Measurements from ENCODE around the gene PHOX2A.

PHOX2A gene

GRCh38 chr11:72247584-72247983, 3.6 kb upstream of the PHOX2A start:
- no peak for DNase-seq

- DNase-seq = no peak
Observed at GRCh38 chr11:72245263-72245816, 1.4 kb upstream of the PHOX2A start.

GRCh38 chr11:72244361-72245262, 636 bp upstream of the PHOX2A start:
- DNase-seq = no peak

DNA sequence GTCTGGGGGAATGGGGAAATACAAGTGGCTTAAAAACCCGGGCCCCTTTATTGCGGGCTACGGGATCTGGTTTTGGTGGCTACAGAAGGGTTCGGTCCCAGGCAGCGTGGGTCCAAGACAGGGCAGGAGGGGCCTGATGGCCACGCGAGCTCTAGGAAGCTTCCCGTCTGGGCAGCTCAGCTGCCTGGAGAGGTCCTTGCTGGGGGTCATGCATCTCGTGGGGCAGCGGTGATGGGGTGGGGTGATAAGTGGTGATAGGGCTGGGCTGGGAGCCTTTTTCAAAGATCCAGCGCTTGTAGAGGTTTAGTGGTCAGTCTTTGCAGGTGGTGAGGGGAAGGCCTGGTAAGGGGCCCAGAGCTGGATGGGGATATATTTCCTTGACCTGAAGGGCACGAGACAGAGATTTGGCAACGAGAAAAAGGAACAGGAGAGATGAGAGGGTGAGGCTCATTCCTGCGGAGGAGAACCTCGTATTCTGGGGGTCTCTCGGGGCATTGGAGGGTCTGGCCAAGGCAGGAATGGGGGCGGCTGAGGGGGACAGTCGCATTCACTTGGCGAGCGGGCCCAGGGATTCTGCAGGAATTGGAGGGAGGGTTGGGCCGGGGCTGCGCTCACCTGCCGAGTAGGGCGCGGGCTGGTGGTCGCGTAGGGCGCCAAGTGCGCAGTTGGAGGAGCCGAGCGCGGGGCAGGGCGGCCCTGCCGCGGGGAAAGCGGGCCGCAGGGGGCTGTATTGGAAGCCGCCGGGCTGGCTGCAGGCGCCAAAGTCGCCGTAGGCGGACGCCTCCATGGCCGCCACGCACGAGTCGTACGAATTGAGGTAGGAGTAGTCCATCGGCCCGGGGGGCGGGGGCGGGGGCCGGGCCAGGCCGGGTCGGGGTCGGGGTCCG, 560 bp downstream of the PHOX2A start:
- no peak for DNase-seq

DNA sequence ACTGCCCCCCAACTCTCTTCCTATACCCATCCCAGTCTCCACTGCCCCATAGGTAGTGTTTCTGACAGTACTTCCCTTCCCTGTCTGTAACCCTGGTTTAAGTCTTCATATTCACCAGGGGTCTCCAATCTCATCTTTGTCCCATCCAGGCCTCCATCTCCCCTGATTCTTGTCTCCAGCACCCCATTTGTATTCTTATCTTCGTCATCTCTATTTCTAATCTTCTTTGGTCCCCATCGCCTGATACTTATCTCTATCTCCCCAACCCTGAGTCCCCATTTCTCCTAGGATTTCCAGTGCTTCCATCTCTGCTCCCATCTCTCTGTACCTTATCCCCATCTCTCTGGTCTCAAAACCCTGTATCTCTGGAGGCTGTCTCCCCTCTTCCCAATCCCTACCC, 1.8 kb downstream of the PHOX2A start:
- no peak for DNase-seq

- no peak for DNase-seq
Observed at GRCh38 chr11:72241291-72241781, 2.6 kb downstream of the PHOX2A start.

DNA sequence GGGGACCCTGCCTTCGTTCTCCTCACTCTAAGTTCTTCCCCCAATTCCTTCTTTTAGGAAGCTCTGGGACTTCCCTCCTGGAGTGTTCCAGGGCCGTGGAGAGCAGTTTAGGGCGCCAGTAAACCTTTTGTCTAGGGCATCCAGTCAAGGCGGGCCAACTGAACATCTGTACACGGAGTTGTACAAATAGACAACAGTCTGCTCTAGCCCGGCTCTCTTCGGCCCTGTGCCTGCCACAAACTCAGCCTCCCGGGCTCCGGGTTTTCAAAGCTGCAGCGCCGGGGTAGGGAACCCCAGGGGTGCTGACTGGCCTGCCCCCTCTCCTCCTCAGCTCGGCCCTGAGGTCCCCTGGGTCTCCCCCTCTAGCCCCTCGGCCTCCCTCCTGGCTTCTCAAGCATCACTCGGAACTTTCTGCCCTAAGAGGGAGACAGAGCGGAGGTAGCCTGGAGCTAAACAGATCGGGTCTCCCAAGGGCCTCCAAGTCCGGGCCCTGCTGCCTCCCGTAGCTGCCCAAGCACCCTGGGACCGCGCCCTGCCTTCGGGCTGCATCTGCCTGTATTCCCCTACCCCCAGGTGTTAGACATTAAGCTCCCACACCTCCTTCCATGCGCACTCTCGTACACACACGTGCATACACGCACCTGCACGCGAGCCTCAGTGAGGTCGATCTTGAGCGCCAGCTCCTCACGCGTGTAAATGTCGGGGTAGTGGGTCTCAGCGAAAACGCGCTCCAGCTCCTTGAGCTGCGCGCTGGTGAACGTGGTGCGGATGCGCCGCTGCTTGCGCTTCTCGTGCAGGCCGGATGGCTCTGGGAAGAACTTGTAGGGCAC, 3.3 kb downstream of the PHOX2A start:
- DNase-seq = no peak

DNA sequence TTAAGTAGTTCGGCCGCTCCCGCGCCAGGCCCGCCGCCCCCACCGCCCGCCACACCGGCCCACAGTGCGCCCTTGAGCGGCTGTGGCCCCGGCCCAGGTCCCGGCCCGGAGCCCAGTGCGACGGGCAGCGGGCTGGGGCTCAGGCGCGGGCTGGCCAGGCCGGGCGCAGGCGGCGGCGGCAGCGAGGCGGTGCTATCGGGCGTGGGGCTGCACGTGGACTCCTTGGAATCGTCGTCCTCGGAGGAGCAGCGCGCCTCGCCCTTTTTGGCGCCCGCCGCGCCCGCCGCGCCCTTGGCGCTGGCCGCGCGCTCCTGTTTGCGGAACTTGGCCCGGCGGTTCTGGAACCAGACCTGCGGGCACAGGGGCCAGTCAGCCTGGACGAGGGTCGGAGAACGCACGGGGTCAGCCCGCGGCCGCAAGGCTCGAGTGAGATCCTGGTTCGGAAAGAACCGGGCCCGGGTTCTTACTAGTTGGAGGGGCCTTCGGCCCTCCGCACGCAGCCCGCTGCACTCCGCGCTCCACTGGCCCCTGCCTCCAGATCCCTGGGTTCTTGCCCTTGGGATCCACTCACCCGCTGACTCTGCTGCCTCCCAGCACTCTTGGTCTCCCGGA, 4.0 kb downstream of the PHOX2A start:
- DNase-seq = no peak

- DNase-seq = no peak
Observed at GRCh38 chr11:72239313-72239848, 4.6 kb downstream of the PHOX2A start.

- no peak for DNase-seq
Observed at GRCh38 chr11:72238492-72239312, 5.3 kb downstream of the PHOX2A start.

DNA sequence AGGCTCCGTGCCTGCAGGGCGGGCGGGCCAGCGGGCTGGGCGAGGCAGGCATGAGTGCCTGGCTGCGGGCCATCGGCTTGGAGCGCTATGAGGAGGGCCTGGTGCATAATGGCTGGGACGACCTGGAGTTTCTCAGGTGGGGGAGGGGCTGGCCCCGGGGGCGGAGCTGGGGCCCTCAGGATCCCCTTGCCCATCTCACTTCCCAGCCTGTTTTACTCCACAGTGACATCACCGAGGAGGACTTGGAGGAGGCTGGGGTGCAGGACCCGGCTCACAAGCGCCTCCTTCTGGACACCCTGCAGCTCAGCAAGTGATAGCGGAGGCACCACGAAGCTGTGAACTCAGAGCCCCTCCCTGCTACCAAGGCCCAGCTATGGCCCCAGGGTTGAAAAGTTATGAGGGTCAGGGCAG, 5.9 kb downstream of the PHOX2A start:
- no peak for DNase-seq

DNA sequence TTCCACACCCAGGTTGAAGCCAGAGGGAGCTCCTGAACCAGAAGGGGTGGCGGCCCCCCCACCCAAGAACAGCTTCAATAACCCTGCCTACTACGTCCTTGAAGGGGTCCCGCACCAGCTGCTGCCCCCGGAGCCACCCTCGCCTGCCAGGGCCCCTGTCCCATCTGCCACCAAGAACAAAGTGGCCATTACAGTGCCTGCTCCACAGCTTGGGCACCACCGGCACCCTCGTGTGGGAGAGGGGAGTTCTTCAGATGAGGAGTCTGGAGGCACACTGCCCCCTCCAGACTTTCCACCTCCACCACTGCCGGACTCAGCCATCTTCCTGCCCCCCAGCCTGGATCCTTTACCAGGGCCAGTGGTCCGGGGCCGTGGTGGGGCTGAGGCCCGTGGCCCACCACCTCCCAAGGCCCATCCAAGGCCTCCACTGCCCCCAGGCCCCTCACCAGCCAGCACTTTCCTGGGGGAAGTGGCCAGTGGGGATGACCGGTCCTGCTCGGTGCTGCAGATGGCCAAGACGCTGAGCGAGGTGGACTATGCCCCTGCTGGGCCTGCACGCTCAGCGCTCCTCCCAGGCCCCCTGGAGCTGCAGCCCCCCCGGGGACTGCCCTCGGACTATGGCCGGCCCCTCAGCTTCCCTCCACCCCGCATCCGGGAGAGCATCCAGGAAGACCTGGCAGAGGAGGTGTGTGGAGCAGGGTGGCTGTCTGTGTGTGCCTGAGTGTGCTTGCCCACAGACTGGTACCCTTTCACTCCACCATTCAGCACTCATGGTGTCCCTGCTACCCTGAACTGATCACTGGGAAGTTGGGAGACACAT, 6.7 kb downstream of the PHOX2A start:
- no peak for DNase-seq

DNA sequence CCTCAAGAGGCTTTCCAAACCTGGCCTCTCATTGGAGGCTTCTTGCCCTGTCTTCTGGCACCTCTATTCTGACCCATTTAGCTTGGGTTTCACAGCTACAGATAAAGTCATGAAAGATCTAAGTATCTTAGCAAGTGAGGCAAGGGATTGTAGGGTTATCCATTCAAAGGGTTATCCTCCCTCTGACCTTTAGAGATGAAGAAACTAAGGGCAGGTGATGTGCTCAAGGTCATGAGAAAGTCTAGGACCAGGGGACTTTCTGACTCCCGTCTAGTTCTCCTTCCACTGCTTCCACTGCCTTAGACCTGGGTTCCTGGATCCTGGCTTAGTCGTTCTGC, 7.2 kb downstream of the PHOX2A start:
- DNase-seq = no peak

DNA sequence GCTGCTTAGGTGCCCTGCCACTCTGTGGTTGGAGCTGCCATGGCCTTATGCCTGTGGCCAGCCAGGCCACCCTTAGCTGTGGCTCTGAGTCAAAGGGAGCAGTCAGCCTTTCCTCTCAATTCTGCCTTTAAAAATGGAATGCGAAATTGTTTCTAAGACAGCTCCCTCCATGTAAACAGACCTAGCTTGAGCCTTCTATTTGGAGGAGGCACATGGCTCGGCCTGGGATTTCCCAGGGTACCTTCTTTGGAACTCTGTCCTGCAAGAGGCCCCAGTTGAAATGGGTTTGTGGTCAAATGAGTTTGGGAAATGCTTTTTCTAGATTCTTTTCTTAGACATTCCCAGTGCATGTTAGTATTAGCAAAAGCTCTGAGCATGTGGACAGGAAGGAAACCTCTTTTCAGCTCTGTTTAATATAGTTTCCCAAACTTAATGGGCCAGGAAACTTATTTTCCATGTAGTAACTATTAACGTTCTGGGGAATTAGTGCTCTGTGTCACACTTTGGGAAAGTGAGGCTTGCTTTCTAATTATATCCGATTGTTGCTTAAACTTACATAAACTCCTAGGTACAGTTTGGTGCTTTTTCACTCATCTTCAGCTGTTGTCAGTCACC, 7.8 kb downstream of the PHOX2A start:
- no peak for DNase-seq

DNA sequence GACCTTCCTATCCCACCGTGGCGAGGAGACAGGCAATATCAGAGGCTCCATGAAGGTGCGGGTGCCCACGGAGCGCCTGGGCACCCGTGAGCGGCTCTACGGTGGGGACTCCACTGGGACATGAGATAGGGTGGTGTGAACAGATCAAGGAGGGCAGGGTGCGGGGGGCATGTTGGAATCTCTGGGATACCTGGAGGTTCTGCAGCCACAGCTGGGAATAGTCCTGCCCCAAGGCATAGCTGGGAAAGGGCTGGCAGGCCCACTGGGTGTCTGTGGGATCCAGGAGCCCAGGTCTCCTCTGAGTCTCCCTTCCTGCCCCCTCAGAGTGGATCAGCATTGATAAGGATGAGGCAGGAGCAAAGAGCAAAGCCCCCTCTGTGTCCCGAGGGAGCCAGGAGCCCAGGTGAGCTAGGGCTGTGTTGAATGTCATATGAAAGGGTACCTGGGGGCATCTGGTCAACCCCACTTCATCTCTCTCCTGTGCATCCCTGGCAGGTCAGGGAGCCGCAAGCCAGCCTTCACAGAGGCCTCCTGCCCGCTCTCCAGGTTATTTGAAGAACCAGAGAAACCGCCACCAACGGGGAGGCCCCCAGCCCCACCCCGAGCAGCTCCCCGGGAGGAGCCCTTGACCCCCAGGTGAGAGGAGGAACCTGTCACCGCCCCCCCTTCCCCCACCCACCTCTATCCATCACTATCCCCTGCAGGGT, 8.5 kb downstream of the PHOX2A start:
- no peak for DNase-seq

DNA sequence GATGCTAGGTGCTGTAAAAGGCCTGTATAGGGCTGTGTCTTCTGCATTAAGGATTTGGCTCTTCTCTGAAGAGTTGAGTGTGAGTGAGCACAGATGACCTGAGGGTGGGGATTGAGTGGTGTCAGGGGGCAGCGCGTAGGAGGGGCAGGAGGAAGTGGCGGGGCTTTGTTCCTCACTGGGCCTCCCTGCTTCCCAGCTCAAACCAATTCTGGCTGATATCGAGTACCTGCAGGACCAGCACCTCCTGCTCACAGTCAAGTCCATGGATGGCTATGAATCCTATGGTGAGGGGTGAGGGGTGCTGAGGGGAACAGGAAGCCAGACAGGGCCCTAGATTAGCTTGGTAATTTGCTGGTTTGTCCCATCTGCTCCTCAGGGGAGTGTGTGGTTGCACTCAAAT, 9.1 kb downstream of the PHOX2A start:
- no peak for DNase-seq

DNA sequence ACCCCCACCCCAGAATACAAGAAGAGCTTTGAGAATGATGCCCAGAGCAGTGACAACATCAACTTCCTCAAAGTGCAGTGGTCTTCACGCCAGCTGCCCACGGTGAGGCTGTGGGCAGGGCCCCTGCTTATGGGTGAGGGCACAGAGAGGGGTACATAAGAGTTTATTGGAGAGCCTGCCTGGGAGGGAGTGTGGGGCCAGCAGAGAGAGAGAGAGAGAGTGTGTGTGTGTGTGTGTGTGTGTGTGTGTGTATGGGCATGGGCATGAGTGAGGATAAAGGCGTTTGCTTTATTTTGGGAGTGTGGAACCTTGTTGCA, 9.5 kb downstream of the PHOX2A start:
- no peak for DNase-seq

- no peak for DNase-seq
Observed at GRCh38 chr11:72233773-72234513, 10.0 kb downstream of the PHOX2A start.

Measured in activated naive CD4-positive, alpha-beta T cell treated with anti-CD3 and anti-CD28 coated beads, Interleukin-2, amount 50 U/mL, for 16 hours (primary cell).